SK-N-SH (cell line): ENCODE results near the gene FBXW10. TPM values are rescaled to one million over a fixed set of nuclear protein-coding genes. Genes with fewer than 3 reads are reported as not detected.
"Not testable (repeated sequence)": the region's sequence is repeated elsewhere in the genome, so short reads cannot be mapped to it uniquely, and the experiment has no call there.

ENCODE experiments used
- CTCF ChIA-PET: fragments of 300-600, 350-600 bp; formaldehyde crosslinking; extraction: SDS; loops from one replicate; lab custom pipeline; 2021; lab: Yijun Ruan, JAX
- POLR2A ChIA-PET: fragments of 350-600 bp; sonication (Branson Sonifier 250); formaldehyde crosslinking; extraction: SDS; loops from one replicate; lab custom pipeline; 2020; ENCODE audit warnings: antibody characterized with exemption, inconsistent platforms; lab: Yijun Ruan, JAX
- DNase-seq: peaks from one replicate; pipeline ENCODE4 v3.0.0; 2012
- H2AFZ ChIP-seq: fragments of 200-600 bp; sonication (generic); 2 replicates; pipeline ENCODE4 v1.8.1; 2016; ENCODE audit warnings: antibody characterized with exemption, mild to moderate bottlenecking, low read depth
- H3F3A ChIP-seq: fragments of 200-600 bp; sonication (generic); replicated peaks from 2 replicates; pipeline ENCODE3; 2016; ENCODE audit warnings: antibody characterized with exemption, mild to moderate bottlenecking; ENCODE audit not compliant: insufficient read depth
- H3K27ac ChIP-seq, 2 experiments: fragments of 200-500 bp in 1 of 2; fragments of 200-600 bp in 1 of 2; sonication (Bioruptor generic) in 1 of 2; sonication (generic), shearing (Covaris generic) in 1 of 2; 2 replicates each; pipeline versions ENCODE4 v1.5.1 to v1.6.1; 2014 to 2016; ENCODE audit warnings: low read depth in 2 of 2, inconsistent platforms in 1 of 2, low read length in 1 of 2, mild to moderate bottlenecking in 1 of 2, mixed read lengths in 1 of 2
- H3K27me3 ChIP-seq: fragments of 200-600 bp; sonication (generic), shearing (Covaris generic); 2 replicates; pipeline ENCODE4 v1.6.1; 2016; ENCODE audit warnings: mixed run types; ENCODE audit not compliant: insufficient read depth
- H3K36me3 ChIP-seq, 2 experiments: fragments of 200-500 bp in 1 of 2; fragments of 200-600 bp in 1 of 2; sonication (Bioruptor generic) in 1 of 2; sonication (generic) in 1 of 2; replicated peaks in 1 of 2; 2 replicates each; pipeline versions ENCODE3 to v1.5.1; 2014 to 2016; ENCODE audit warnings: low read length in 1 of 2, mild to moderate bottlenecking in 1 of 2; ENCODE audit not compliant: insufficient read depth in 2 of 2, control insufficient read depth in 1 of 2
- H3K4me1 ChIP-seq, 2 experiments: fragments of 200-500 bp in 1 of 2; fragments of 200-600 bp in 1 of 2; sonication (Bioruptor generic) in 1 of 2; sonication (generic), shearing (Covaris generic) in 1 of 2; 2 replicates each; pipeline versions ENCODE4 v1.5.1 to v1.6.1; 2014 to 2016; ENCODE audit warnings: low read depth in 1 of 2, low read length in 1 of 2, mixed run types in 1 of 2; ENCODE audit not compliant: insufficient read depth in 2 of 2, control insufficient read depth in 1 of 2
- H3K4me2 ChIP-seq: fragments of 200-600 bp; sonication (generic), shearing (Covaris generic); 2 replicates; pipeline ENCODE4 v1.6.1; 2017; ENCODE audit warnings: mixed run types
- H3K4me3 ChIP-seq, 2 experiments: fragments of 200-500 bp in 1 of 2; fragments of 200-600 bp in 1 of 2; sonication (Bioruptor generic) in 1 of 2; sonication (generic), shearing (Covaris generic) in 1 of 2; 2 replicates each; pipeline versions ENCODE4 v1.5.1 to v1.8.1; 2014 to 2016; ENCODE audit warnings: low read depth in 2 of 2, inconsistent platforms in 1 of 2, low read length in 1 of 2, mild to moderate bottlenecking in 1 of 2, mixed read lengths in 1 of 2, moderate library complexity in 1 of 2
- H3K79me2 ChIP-seq: fragments of 200-600 bp; sonication (generic); 2 replicates; pipeline ENCODE4 v1.8.1; 2017; ENCODE audit warnings: mild to moderate bottlenecking; ENCODE audit not compliant: insufficient read depth
- H3K9ac ChIP-seq: fragments of 200-600 bp; sonication (generic); 2 replicates; pipeline ENCODE4 v1.6.1; 2017; ENCODE audit warnings: mixed run types
- H3K9me2 ChIP-seq: fragments of 200-600 bp; sonication (generic); 2 replicates; pipeline ENCODE4 v1.6.1; 2017; ENCODE audit warnings: mixed run types
- H3K9me3 ChIP-seq: fragments of 200-600 bp; sonication (generic); 2 replicates; pipeline ENCODE4 v1.6.1; 2017; ENCODE audit warnings: mixed run types, mild to moderate bottlenecking, moderate library complexity
- H4K20me1 ChIP-seq: fragments of 200-600 bp; sonication (generic); 2 replicates; pipeline ENCODE4 v1.6.1; 2017; ENCODE audit warnings: mild to moderate bottlenecking, mixed run types; ENCODE audit not compliant: insufficient read depth
- EP300 ChIP-seq, 2 experiments: IDR thresholded peaks; 2 replicates each; pipeline versions ENCODE4 v1.4.0 to v1.6.1; 2012; ENCODE audit warnings: borderline replicate concordance in 1 of 2, low read depth in 1 of 2, low read length in 1 of 2
- RAD21 ChIP-seq: IDR thresholded peaks from 2 replicates; pipeline ENCODE4 v1.6.1; 2012; ENCODE audit warnings: mild to moderate bottlenecking, low read length
- SMC3 ChIP-seq: IDR thresholded peaks from 2 replicates; pipeline ENCODE4 v1.6.1; 2012; ENCODE audit warnings: low read depth, low read length, improper control_type of control experiment
- WGBS: methylation state at CpG from one replicate; pipeline ENCODE4 v1.1.6; 2017; ENCODE audit warnings: low lambda C conversion rate; 5-methylcytosine and 5-hydroxymethylcytosine counted together
- polyA plus RNA-seq, 3 experiments: library from polyadenylated mRNA; depleted of rRNA; stranded (reverse); fragments of >200 nt; gene quantifications; 2 replicates each; pipeline ENCODE4 v1.2.3, GENCODE V29; 2012
- TF ChIP-seq, protein P1 (sequence below): fragments of 200-600 bp; sonication (generic); IDR thresholded peaks from 2 replicates; pipeline ENCODE4 v1.6.1; 2017; ENCODE audit warnings: antibody characterized with exemption, mild to moderate bottlenecking, moderate library complexity

Gene FBXW10
- polyA plus RNA-seq, 1 of the 3 experiments (the other 2 are of a cell fraction): 0.02 TPM

DNA sequence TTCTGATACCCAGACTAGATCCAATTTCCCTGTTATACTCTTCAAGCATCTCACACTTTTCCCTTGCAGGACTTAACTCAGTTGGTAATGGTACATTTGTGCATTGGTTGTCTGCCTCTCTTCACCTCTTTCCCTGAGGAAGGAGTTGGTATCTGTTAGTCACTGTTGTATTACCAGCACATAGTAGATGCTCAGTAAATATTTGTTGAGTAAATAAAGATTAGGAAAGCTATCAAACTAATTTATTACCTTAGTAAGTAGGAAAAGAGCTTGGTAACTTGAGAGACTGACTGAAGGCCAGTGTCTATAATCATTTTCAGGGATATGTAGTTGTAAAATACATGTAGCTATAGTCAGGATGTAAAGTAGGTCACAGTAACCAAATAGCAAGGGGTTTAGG lies 53.0 kb downstream of the FBXW10 start:
- H3K9ac ChIP-seq, H3F3A ChIP-seq, POLR2A ChIA-PET, H3K4me3 ChIP-seq, H4K20me1 ChIP-seq, H3K27ac ChIP-seq, H3K9me3 ChIP-seq, H3K4me1 ChIP-seq, H3K27me3 ChIP-seq, CTCF ChIA-PET, DNase-seq, H3K9me2 ChIP-seq, H3K4me2 ChIP-seq, H2AFZ ChIP-seq: not testable (repeated sequence)
- peaks cover 25 to 42% of the 10 kb centered on the region in 2 experiments for H3K36me3 ChIP-seq
- H3K79me2 ChIP-seq: peaks cover 27% of the 10 kb centered on the region

DNA sequence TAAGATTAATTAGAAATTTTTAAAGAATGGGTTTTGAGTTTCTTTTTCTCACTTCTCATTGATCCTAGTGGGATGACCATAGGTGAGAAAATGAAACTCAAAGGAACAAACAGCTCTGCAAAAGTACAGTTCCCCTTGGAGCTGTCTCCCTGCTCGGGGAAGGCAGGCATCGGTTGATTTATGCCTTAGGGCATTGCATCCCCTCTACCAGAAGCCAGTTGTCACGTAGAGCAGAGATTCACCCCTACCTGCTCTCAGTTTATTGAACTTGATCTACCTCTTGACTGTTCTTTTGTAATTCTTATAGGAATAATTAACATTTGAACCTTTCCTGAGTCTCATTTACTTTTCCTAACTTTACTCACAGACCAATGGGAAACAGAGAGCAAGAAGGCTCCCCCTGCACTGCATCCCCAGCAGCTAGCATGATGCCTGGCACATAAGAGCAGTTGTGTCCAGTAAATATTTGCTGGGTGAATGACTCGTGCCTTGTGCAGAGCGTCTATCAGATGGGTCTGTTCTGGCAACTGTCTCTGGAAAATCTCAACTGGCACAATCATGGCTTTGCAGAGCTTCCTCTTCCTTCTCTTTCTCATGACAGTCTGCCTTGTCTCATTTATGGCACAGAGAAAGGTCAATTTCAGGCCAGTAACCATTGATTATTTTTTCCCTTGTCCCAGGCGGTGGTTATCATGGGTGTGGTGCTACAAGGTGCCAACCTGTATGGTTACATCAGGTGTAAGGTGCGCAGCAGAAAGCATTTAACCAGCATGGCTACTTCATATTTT lies 59.8 kb downstream of the FBXW10 start:
- H3K9me2 ChIP-seq, DNase-seq, H3K4me2 ChIP-seq, H3K9me3 ChIP-seq, H3K4me3 ChIP-seq, H3F3A ChIP-seq, H3K79me2 ChIP-seq, H3K4me1 ChIP-seq, H4K20me1 ChIP-seq, POLR2A ChIA-PET, H3K27me3 ChIP-seq, H2AFZ ChIP-seq, CTCF ChIA-PET, H3K9ac ChIP-seq: not testable (repeated sequence)
- H3K27ac ChIP-seq: peak overlapping the region in 1 of 2 experiments; percentile 53; a peak in 1 of 4 replicates
- peaks cover 25 to 28% of the 10 kb centered on the region in 2 experiments for H3K36me3 ChIP-seq
- 86% methylated on average over 5 of the region's 7 CpGs for WGBS
- 0 out of 4 replicates have a peak, but pooled peaks of 1 of the 2 experiments have one; percentile 28 for TF ChIP-seq EP300 (IDR thresholded peaks at IDR 0.05; ENCODE audit: borderline replicate concordance in 1 of 2, low read depth in 1 of 2, low read length in 1 of 2)

DNA sequence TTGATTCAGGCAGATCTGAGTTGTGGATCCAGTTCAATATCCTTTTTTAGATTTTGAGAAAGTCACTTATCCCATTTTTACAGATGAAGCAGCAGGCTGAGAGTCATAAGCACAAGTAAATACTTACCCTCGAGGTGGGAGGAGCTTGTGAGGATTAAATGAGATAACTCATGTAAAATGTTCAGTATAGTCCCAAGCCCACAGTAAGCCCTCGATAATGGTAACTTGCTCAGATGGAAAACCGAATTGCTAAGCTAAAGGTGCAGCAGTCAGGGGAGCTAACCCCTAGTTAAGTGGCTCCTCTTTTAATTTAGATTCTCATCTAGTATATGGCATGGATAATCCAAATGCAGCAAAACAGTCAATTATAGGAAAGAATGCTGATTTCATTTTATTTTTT lies 72.1 kb downstream of the FBXW10 start:
- H3K79me2 ChIP-seq, H3K36me3 ChIP-seq, H3F3A ChIP-seq, H3K4me3 ChIP-seq, H3K4me1 ChIP-seq, POLR2A ChIA-PET, DNase-seq, H3K9me2 ChIP-seq, CTCF ChIA-PET, H3K27me3 ChIP-seq, H3K27ac ChIP-seq, H4K20me1 ChIP-seq, H2AFZ ChIP-seq, H3K9me3 ChIP-seq, H3K4me2 ChIP-seq, H3K9ac ChIP-seq: not testable (repeated sequence)
- 48% methylated on average over 3 of the region's 3 CpGs for WGBS

DNA sequence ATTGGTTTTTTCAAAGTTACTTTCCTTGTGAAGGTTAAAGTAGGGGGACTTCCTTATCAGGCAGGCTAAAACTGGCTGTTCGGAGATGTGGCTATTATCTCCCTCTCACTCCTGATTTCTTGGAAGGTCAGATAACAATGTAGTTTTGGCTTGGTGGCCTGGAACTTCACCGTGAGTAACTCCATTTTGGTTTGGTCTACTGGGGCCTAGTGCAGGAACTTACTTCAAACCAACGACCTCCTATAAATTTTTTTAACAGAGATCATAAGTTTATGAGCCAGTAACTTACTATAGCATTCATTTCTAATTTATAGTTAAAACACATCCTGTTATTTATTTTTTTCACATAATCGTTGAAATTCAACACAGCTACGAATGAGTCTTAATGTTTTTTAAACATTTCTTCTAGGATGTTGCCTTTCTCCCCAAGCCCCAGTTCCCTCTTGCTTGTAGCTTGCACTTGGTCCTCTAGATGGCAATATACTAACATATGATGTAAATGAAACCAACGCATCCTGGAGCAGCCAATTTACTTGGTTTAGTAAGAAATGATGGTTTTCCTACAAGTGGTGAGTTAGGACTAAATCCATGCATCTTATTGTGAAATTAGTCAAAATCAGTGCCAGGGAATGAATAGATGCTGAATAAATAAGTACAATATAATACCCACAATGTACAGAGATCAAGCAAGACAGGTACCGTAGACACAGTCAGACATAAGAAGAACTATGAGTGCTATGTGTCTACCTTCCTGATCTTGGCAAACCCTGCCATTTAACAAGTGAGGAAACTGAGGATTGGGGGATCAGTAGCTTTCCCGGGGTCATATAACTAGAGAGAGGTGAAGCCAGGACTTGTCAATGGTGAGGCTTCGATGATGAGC lies 72.9 kb downstream of the FBXW10 start:
- H3K9me3 ChIP-seq, H4K20me1 ChIP-seq, H3F3A ChIP-seq, H3K36me3 ChIP-seq, H3K9me2 ChIP-seq, H3K27me3 ChIP-seq, POLR2A ChIA-PET, H3K4me2 ChIP-seq, H3K27ac ChIP-seq, H3K9ac ChIP-seq, H3K4me3 ChIP-seq, H3K79me2 ChIP-seq, H3K4me1 ChIP-seq: not testable (repeated sequence)
- H2AFZ ChIP-seq: 0 out of 2 replicates have a peak overlapping the region, but pooled peaks have one; percentile 22
- 41% methylated on average over 8 of the region's 9 CpGs for WGBS
- TF ChIP-seq RAD21: peak; percentile 64
- TF ChIP-seq, protein P1, sequence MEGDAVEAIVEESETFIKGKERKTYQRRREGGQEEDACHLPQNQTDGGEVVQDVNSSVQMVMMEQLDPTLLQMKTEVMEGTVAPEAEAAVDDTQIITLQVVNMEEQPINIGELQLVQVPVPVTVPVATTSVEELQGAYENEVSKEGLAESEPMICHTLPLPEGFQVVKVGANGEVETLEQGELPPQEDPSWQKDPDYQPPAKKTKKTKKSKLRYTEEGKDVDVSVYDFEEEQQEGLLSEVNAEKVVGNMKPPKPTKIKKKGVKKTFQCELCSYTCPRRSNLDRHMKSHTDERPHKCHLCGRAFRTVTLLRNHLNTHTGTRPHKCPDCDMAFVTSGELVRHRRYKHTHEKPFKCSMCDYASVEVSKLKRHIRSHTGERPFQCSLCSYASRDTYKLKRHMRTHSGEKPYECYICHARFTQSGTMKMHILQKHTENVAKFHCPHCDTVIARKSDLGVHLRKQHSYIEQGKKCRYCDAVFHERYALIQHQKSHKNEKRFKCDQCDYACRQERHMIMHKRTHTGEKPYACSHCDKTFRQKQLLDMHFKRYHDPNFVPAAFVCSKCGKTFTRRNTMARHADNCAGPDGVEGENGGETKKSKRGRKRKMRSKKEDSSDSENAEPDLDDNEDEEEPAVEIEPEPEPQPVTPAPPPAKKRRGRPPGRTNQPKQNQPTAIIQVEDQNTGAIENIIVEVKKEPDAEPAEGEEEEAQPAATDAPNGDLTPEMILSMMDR: peak; percentile 80
- peak; percentile 37 for TF ChIP-seq SMC3
- CTCF ChIA-PET: interaction anchor here (1.0 to 1.1 kb wide), 2 partner anchors 144 to 188 kb away, joined by 3 to 4 read pairs; partner anchors contain the start of gene FAM83G
- peak; percentile 37 for DNase-seq

DNA sequence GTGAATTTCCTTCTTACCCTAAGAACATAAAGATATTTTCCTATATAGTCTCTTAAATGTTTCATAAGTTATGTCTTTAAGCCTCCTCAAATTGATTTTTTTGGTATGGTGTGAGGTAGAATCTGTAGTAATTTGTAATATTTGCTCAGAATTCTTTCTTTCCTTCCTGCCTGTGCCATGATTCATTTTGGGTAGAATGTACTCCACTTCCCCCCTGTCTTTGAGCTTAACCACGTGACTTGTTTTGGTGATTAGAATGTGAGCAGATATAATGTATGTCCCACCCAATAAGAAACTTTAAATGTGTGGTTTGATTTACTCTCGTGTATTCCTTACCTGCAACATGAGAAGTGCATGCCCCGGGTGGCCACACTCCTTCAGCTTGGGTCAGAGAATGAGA lies 77.6 kb downstream of the FBXW10 start:
- H3K36me3 ChIP-seq, CTCF ChIA-PET, H3K4me3 ChIP-seq, H3F3A ChIP-seq, H3K4me1 ChIP-seq, H3K9ac ChIP-seq, H2AFZ ChIP-seq, H3K79me2 ChIP-seq, H3K9me2 ChIP-seq, H3K4me2 ChIP-seq, H3K9me3 ChIP-seq, H3K27ac ChIP-seq, H4K20me1 ChIP-seq, POLR2A ChIA-PET, DNase-seq, H3K27me3 ChIP-seq: not testable (repeated sequence)
- 64% methylated on average over 2 of the region's 3 CpGs for WGBS
